ENCODE measurements around the gene METRNL.
A peak's percentile ranks its signal among the peaks of the same experiment; 100 is the strongest.

Gene METRNL

GRCh38 chr17:83079766-83080578 lies 563 bp downstream of the METRNL start:
- no peaks in the 10 kb centered on the region for H3K9me3 Mint-ChIP-seq
- peaks cover 46% of the 10 kb centered on the region for H3K4me1 Mint-ChIP-seq
- H3K36me3 Mint-ChIP-seq, result peaks cover 13% of the 10 kb centered on the region
- H3K4me3 Mint-ChIP-seq, result no peak overlapping the region
- peak; percentile 35 for ATAC-seq
- no peak overlapping the region for H3K27ac Mint-ChIP-seq
- peaks cover 35% of the 10 kb centered on the region for H3K27me3 Mint-ChIP-seq

DNA sequence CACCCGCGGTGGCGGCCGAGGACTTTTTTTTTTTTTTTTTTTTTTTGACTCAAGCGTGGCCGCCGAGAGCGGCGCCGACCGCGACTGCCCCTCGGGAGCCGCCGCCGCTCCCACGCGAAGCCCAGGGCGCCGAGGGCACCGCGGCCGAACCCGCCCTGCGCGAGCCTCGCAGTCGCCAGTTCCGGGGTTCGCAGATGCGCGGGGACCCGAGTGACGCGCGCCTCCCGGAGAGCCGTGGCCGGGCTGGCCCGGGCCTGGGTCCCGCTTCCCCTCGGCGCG lies 1.1 kb downstream of the METRNL start:
- Mint-ChIP-seq H3K9me3 (no peaks in the 10 kb centered on the region), H3K27me3 (peaks cover 30% of the 10 kb centered on the region), H3K4me3 (no peak overlapping the region), H3K4me1 (peaks cover 46% of the 10 kb centered on the region), H3K27ac (no peak overlapping the region), H3K36me3 (peaks cover 15% of the 10 kb centered on the region)
- ATAC-seq, result peak; percentile 17

DNA sequence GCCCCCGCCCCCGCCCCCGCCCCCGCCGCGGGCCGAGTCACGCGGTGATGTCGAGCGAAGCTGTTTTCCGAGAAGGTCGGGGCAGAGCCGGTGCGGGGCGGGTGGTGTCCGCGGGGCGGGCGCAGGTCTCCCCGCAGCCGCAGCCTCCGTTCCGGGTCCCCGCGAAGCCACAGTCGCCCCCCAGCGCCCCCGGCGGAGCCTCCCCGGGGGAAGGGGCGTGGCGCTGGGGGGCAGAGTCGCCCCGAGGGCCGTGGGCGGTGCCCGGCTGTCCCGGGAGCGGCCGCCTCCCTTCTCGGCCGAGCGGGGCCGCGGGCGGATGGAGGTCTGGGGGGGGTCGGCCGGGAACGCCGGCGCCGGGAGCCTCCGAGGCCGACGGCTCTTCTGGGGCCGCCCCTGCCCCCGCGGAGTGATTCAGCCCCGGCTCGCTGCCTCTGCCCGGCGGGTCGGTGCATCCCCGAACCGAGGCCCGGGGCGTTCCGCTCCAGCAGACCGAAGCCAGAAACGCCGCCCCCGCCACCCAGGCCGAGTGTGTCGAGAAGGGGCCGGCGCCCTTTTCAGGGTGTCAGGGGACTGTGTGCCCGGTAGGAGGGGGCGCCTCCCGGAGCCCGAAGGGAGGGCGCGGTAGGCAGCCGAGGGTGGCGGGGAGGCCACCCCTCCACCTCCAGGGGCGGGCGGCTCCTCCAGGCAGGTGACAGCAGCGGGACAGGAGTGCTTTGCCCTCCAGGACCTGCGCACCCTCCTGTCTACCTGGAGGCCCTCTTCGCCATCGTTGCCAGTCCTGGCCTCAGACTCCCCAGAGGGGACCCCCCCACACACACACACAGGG lies 1.7 kb downstream of the METRNL start:
- H3K36me3 Mint-ChIP-seq, result peaks cover 15% of the 10 kb centered on the region
- H3K4me1 Mint-ChIP-seq, result peaks cover 46% of the 10 kb centered on the region
- peak; percentile 50 for ATAC-seq
- H3K4me3 Mint-ChIP-seq, result peak overlapping the region; percentile 77
- peak overlapping the region; percentile 87 for H3K27ac Mint-ChIP-seq
- H3K27me3 Mint-ChIP-seq, result peaks cover 24% of the 10 kb centered on the region
- no peaks in the 10 kb centered on the region for H3K9me3 Mint-ChIP-seq

DNA sequence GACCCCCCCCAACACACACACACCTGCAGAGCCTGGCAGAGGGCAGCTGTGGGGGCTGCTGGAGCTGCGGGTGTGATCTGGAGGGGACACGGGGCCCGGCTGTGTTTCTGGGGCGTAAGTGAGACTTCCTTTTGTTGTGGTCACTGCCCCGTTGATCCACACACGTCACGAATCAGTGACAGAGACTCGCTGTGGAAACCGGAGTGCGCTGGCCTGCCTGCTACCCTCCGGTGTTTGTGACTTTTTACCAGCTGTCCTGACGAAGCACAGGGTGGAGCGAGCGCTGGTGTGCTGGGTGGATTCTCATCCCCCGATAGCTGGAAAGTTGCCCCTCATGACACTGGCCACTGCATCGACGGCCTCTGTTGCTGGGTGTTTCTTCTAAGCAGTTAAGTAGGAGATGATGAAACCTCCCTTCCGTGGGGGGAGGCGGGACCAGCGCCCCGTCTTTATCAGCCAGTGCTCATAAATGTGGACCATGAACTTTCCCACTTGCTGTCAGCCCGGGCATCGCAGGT lies 2.3 kb downstream of the METRNL start:
- Mint-ChIP-seq H3K9me3 (no peaks in the 10 kb centered on the region), H3K4me1 (peaks cover 46% of the 10 kb centered on the region), H3K27me3 (peaks cover 18% of the 10 kb centered on the region), H3K27ac (peak overlapping the region; percentile 87), H3K4me3 (peak overlapping the region; percentile 77), H3K36me3 (peaks cover 15% of the 10 kb centered on the region)
- ATAC-seq, result no peak

- peak overlapping the region; percentile 77 for H3K4me3 Mint-ChIP-seq
- peaks cover 42% of the 10 kb centered on the region for H3K4me1 Mint-ChIP-seq
- H3K36me3 Mint-ChIP-seq, result peaks cover 15% of the 10 kb centered on the region
- no peaks in the 10 kb centered on the region for H3K9me3 Mint-ChIP-seq
- peaks cover 11% of the 10 kb centered on the region for H3K27me3 Mint-ChIP-seq
- ATAC-seq, result no peak
- H3K27ac Mint-ChIP-seq, result peak overlapping the region; percentile 87
These were observed 3.0 kb downstream of the METRNL start for GRCh38 chr17:83082424-83082823.

DNA sequence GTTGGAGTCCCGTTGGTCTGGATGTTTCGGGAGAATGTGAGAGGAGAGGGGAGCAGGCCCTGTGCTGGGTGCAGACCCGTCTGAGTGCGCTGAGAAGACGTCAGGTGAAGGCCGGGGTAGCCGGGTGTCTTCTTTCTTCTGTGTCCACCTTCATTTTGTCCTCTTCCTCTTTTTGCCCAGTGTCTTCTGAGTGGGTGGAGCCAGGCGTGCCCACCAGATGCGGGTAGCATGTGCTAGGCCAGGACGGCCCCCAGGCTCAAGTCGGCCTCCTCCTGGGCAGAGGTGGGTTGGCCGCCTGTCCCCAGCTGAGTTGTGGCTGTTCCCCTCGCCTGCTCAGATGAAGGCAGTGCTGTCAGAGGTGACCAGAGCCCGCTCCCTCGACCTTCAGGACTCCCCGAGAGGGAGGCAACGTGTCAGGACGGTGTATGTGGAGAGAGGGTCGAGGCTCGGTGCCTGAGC lies 3.5 kb downstream of the METRNL start:
- H3K4me3 Mint-ChIP-seq, result no peak overlapping the region
- H3K4me1 Mint-ChIP-seq, result peaks cover 39% of the 10 kb centered on the region
- peaks cover 20% of the 10 kb centered on the region for H3K36me3 Mint-ChIP-seq
- ATAC-seq, result no peak
- peaks cover 6% of the 10 kb centered on the region for H3K27me3 Mint-ChIP-seq
- H3K27ac Mint-ChIP-seq, result peak overlapping the region; percentile 87
- no peaks in the 10 kb centered on the region for H3K9me3 Mint-ChIP-seq

DNA sequence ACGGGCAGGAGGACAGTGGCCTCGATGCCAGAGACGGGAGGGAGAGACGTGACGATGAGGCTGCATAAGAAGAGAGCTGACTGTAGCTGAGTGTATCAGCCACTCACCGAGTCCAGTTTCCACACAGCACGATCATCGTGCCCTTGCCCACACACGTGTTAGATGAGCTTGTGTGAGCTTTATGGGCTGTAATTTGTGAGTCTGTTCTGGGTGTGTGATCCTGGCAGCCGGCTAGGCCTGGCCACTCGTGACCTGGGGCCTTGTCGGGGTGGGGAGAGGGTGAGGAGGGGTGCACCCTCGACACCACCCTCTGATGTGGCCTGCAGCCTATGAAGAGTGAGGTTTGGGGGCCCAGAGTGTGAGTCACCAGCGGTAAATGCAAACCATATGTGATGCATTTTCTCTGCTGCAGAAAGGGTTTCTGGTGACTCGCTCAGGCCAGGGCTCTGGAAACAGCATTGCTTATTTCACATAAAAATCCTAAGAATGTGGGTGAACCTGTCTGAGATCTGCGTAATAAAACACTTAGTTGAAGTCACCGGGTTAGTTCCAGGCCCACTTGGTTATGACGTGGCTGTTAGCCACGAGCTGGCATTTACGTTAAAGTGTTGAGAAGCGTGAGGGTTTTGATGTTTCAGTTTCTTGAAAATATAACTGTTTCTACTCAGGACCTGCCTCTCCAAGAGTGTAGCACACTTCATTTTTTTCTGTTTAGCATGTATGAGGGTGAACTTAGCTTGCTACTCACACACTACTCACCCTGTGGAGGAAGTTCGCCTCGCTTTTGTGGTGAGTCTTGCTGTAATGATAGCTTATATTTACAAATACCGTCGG lies 4.2 kb downstream of the METRNL start:
- H3K9me3 Mint-ChIP-seq, result no peaks in the 10 kb centered on the region
- H3K4me3 Mint-ChIP-seq, result no peak overlapping the region
- H3K27me3 Mint-ChIP-seq, result no peaks in the 10 kb centered on the region
- H3K4me1 Mint-ChIP-seq, result peaks cover 33% of the 10 kb centered on the region
- peak overlapping the region; percentile 87 for H3K27ac Mint-ChIP-seq
- ATAC-seq, result no peak
- peaks cover 20% of the 10 kb centered on the region for H3K36me3 Mint-ChIP-seq

DNA sequence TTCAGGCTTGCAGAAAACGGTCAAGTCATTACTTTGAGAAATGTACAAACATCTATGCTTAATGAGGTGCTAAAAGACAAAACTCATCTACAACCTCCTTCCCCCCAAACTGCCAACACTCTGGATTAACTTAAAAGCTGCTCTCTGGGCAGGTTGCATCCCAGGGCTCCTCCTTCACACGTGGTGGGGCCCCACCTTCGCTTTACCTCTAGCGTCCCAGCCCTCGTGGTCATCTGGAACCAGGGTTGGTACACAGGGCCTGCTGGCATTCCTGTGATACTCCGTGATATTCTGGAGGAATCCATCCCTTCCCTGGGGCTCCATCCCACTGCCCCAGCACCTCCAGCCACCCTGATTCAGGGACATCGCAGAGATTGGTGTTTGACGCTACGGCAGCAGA lies 4.8 kb downstream of the METRNL start:
- Mint-ChIP-seq H3K9me3 (no peaks in the 10 kb centered on the region), H3K4me1 (peaks cover 33% of the 10 kb centered on the region), H3K4me3 (no peak overlapping the region), H3K27ac (no peak overlapping the region), H3K27me3 (no peaks in the 10 kb centered on the region), H3K36me3 (peaks cover 20% of the 10 kb centered on the region)
- ATAC-seq, result no peak

DNA sequence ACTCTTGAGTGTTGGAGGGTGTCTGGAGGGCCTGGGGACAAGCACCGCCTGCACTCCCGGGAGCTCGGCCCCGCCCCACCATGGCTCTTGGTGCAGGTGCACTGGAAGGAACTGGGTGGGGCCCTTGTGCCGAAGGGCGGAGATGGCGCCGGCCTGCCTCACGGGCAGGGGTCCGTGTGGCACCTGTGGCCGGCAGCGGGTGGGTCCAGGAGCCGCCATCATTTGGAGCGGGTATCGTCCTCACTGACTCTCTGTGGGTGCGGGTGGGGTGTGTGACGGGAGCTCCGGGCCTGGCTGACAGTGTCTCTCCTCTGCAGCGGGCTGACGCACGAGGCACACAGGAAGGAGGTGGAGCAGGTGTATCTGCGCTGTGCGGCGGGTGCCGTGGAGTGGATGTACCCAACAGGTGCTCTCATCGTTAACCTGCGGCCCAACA lies 5.2 kb downstream of the METRNL start:
- H3K4me1 Mint-ChIP-seq, result peaks cover 33% of the 10 kb centered on the region
- peaks cover 20% of the 10 kb centered on the region for H3K36me3 Mint-ChIP-seq
- no peaks in the 10 kb centered on the region for H3K27me3 Mint-ChIP-seq
- H3K4me3 Mint-ChIP-seq, result no peak overlapping the region
- H3K9me3 Mint-ChIP-seq, result no peaks in the 10 kb centered on the region
- ATAC-seq, result no peak
- no peak overlapping the region for H3K27ac Mint-ChIP-seq

DNA sequence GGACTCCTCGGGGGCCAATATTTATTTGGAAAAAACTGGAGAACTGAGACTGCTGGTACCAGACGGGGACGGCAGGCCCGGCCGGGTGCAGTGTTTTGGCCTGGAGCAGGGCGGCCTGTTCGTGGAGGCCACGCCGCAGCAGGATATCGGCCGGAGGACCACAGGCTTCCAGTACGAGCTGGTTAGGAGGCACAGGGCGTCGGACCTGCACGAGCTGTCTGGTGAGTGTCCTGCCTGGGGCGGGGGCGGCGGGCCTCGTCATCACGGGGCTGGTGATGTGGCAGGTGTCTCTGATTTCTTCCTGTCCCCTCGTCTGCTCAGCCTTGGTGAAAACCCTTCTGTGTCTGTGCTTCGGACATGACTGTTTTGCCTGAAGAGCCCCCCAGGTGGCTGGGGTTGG lies 5.7 kb downstream of the METRNL start:
- Mint-ChIP-seq H3K4me1 (peaks cover 33% of the 10 kb centered on the region), H3K36me3 (peaks cover 20% of the 10 kb centered on the region)

DNA sequence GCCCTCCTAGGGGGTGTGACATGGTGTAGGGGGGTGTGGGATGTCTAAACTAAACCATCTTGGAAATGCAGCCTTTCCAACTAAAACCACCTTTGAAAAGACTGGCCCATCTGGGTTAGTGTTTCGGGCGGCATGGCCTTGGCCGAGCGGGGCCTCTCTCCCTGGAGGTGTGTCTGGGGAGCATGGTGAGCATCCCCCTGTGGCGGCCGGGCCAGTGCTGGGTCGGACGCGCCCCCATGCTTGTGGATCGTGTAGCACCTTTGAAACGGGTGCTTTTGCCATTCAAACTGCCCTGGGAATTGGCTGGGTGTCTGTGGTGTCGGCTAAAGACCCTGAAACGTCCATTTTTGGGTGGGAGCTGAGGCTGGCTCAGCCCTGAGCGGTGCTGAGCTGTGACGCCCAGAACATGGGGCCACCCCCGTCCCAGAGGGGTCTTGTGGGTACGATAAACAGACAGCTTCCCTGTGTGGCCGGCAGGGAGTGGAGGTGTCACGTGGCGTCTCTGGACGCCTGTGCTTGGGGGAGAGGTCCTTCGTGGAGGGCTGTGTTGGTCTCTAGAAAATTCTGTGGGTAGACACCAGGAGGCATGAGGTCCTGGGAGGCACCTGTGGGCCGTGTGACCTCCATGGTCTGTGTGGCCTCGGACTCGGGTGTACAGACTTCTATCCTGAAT lies 6.3 kb downstream of the METRNL start:
- no peak overlapping the region for H3K4me3 Mint-ChIP-seq
- ATAC-seq, result no peak
- no peaks in the 10 kb centered on the region for H3K9me3 Mint-ChIP-seq
- H3K4me1 Mint-ChIP-seq, result peaks cover 33% of the 10 kb centered on the region
- H3K27me3 Mint-ChIP-seq, result no peaks in the 10 kb centered on the region
- peaks cover 20% of the 10 kb centered on the region for H3K36me3 Mint-ChIP-seq
- no peak overlapping the region for H3K27ac Mint-ChIP-seq

More for the DNA sequence above, 5.7 kb downstream of the METRNL start:
- H3K27ac Mint-ChIP-seq, result no peak overlapping the region
- no peaks in the 10 kb centered on the region for H3K27me3 Mint-ChIP-seq
- H3K4me3 Mint-ChIP-seq, result no peak overlapping the region
- H3K9me3 Mint-ChIP-seq, result no peaks in the 10 kb centered on the region
- no peak for ATAC-seq

- H3K27ac Mint-ChIP-seq, result no peak overlapping the region
- peaks cover 20% of the 10 kb centered on the region for H3K36me3 Mint-ChIP-seq
- H3K9me3 Mint-ChIP-seq, result no peaks in the 10 kb centered on the region
- no peaks in the 10 kb centered on the region for H3K27me3 Mint-ChIP-seq
- H3K4me1 Mint-ChIP-seq, result peaks cover 32% of the 10 kb centered on the region
- no peak for ATAC-seq
- no peak overlapping the region for H3K4me3 Mint-ChIP-seq
These were observed 6.9 kb downstream of the METRNL start for GRCh38 chr17:83086199-83086880.

- H3K9me3 Mint-ChIP-seq, result no peaks in the 10 kb centered on the region
- H3K27me3 Mint-ChIP-seq, result no peaks in the 10 kb centered on the region
- ATAC-seq, result no peak
- H3K36me3 Mint-ChIP-seq, result peaks cover 25% of the 10 kb centered on the region
- H3K27ac Mint-ChIP-seq, result no peak overlapping the region
- H3K4me1 Mint-ChIP-seq, result peaks cover 23% of the 10 kb centered on the region
- no peak overlapping the region for H3K4me3 Mint-ChIP-seq
These were observed 7.7 kb downstream of the METRNL start for GRCh38 chr17:83086907-83087787.

Data from stimulated activated memory B cell treated with anti-CD40 and anti-IgM and Interleukin-4, amounts not matched to agents 10 μg/mL and 1 μg/mL and 100 μg/mL, for 72 hours (primary cell).